GM12878 (cell line): ENCODE data around the gene DQX1. TPM values are rescaled to one million over a fixed set of nuclear protein-coding genes. Genes with fewer than 3 reads are reported as not detected.
A peak's percentile ranks its signal among the peaks of the same experiment; 100 is the strongest.

Experiments used
- ATAC-seq: fragments of 200-7000 bp; cut with Tn5 transposase; 3 replicates; pipeline ENCODE4 v1.9.1; 2020; ENCODE audit warnings: mild to moderate bottlenecking, moderate library complexity
- BruUV-seq: library from RNA; stranded (reverse); fragments of 400-500 nt; replicated peaks from 2 replicates; lab custom pipeline; 2021; lab: Mats Ljungman, UMichigan
- CTCF ChIA-PET: fragments of 300-600 bp; sonication (Branson Sonifier 250); formaldehyde crosslinking; extraction: SDS; loops from one replicate; lab custom pipeline; 2021; ENCODE audit warnings: inconsistent platforms; lab: Yijun Ruan, JAX
- POLR2A ChIA-PET: fragments of 350-600 bp; formaldehyde crosslinking; extraction: SDS; loops from one replicate; lab custom pipeline; 2021; ENCODE audit warnings: inconsistent platforms; lab: Charles Lee
- RAD21 ChIA-PET: fragments of 300-600 bp; sonication (Branson Sonifier 250); formaldehyde crosslinking; loops from one replicate; lab custom pipeline; 2023; ENCODE audit warnings: antibody characterized with exemption; ENCODE audit not compliant: unreplicated experiment; lab: Charles Lee
- SMC1A ChIA-PET: fragments of 300-600 bp; sonication (Branson Sonifier 250); formaldehyde crosslinking; loops from one replicate; lab custom pipeline; 2023; ENCODE audit not compliant: unreplicated experiment, uncharacterized antibody; lab: Charles Lee
- DNase-seq: peaks from one replicate; pipeline ENCODE4 v3.0.0-alpha.2; 2011; ENCODE audit warnings: low read depth, low spot score
- FAIRE-seq: peaks from 3 replicates; lab custom pipeline; 2011; peaks lifted over from hg19 to GRCh38; lab: Jason Lieb, UNC
- H2AFZ ChIP-seq: 2 replicates; pipeline ENCODE4 v1.6.0; 2011; ENCODE audit warnings: low read depth, low read length, control low read depth; ENCODE audit not compliant: control insufficient read depth
- H3K27ac ChIP-seq: 2 replicates; pipeline ENCODE4 v1.5.1; 2011; ENCODE audit warnings: control low read depth; ENCODE audit not compliant: control insufficient read depth, insufficient read depth
- H3K27me3 ChIP-seq, 2 experiments: replicated peaks in 1 of 2; 2 replicates each; pipeline versions ENCODE4 v1.6.0 to v1.6.1; 2011; ENCODE audit warnings: low read length in 1 of 2; ENCODE audit not compliant: control insufficient read depth in 2 of 2, insufficient read depth in 2 of 2
- H3K36me3 ChIP-seq, 2 experiments: 2 replicates each; pipeline ENCODE4 v1.5.1; 2011; ENCODE audit warnings: low read length in 1 of 2; ENCODE audit not compliant: control insufficient read depth in 2 of 2, insufficient read depth in 2 of 2
- H3K4me1 ChIP-seq: 2 replicates; pipeline ENCODE4 v1.6.1; 2011; ENCODE audit warnings: mild to moderate bottlenecking, low read length, moderate library complexity, mixed read lengths; ENCODE audit not compliant: control insufficient read depth, insufficient read depth
- H3K4me2 ChIP-seq: 2 replicates; pipeline ENCODE4 v1.6.0; 2011; ENCODE audit warnings: control low read depth; ENCODE audit not compliant: control insufficient read depth, insufficient read depth
- H3K4me3 ChIP-seq: fragments of 200-600 bp; sonication (generic); 2 replicates; pipeline ENCODE4 v1.5.1; 2016
- H3K79me2 ChIP-seq: 2 replicates; pipeline ENCODE4 v1.6.0; 2011; ENCODE audit warnings: low read length; ENCODE audit not compliant: control insufficient read depth, insufficient read depth
- H3K9ac ChIP-seq: 2 replicates; pipeline ENCODE4 v1.8.0; 2011; ENCODE audit warnings: low read length, control low read depth, mixed read lengths; ENCODE audit not compliant: control insufficient read depth, insufficient read depth
- H3K9me3 ChIP-seq: replicated peaks from 3 replicates; pipeline ENCODE4 v1.5.1; 2011; ENCODE audit warnings: mild to moderate bottlenecking, low read length; ENCODE audit not compliant: control insufficient read depth, insufficient read depth
- H4K20me1 ChIP-seq: 2 replicates; pipeline ENCODE4 v1.6.0; 2011; ENCODE audit not compliant: control insufficient read depth, insufficient read depth
- BCL11A ChIP-seq: IDR thresholded peaks from 2 replicates; pipeline ENCODE4 v1.6.1; 2011; ENCODE audit warnings: low read depth, low read length
- BRCA1 ChIP-seq: IDR thresholded peaks from 2 replicates; pipeline ENCODE4 v1.6.1; 2011; ENCODE audit warnings: low read depth, low read length, improper control_type of control experiment
- CHD4 ChIP-seq: fragments of 200-600 bp; sonication (generic); IDR thresholded peaks from 2 replicates; pipeline ENCODE4 v1.6.1; 2016; ENCODE audit warnings: mild to moderate bottlenecking
- FOS ChIP-seq: IDR thresholded peaks from 3 replicates; pipeline ENCODE4 v1.6.1; 2011; ENCODE audit warnings: borderline replicate concordance; ENCODE audit not compliant: insufficient read length; ENCODE audit errors: extremely low read depth
- HDGF ChIP-seq: fragments of 450-650 bp; IDR thresholded peaks from 2 replicates; pipeline ENCODE4 v1.6.1; 2016; ENCODE audit warnings: antibody characterized with exemption
- IRF4 ChIP-seq: IDR thresholded peaks from 2 replicates; pipeline ENCODE4 v1.6.1; 2011; ENCODE audit warnings: low read depth, low read length
- MEF2A ChIP-seq: IDR thresholded peaks from 2 replicates; pipeline ENCODE4 v1.6.1; 2011; ENCODE audit warnings: low read depth, mild to moderate bottlenecking, low read length, moderate library complexity; ENCODE audit not compliant: insufficient read depth
- MYB ChIP-seq: fragments of 150-350 bp; IDR thresholded peaks from 2 replicates; pipeline ENCODE4 v1.6.1; 2014; ENCODE audit warnings: mild to moderate bottlenecking, low read depth, low read length, borderline replicate concordance
- POLR2AphosphoS5 ChIP-seq: IDR thresholded peaks from 2 replicates; pipeline ENCODE4 v1.6.1; 2011; ENCODE audit warnings: mild to moderate bottlenecking, low read length, inconsistent platforms
- STAT1 ChIP-seq: fragments of 450-650 bp; conservative IDR thresholded peaks from 2 replicates; pipeline ENCODE4 v1.6.1; 2014; ENCODE audit warnings: antibody characterized with exemption, mild to moderate bottlenecking
- TAF1 ChIP-seq: IDR thresholded peaks from 2 replicates; pipeline ENCODE4 v1.6.1; 2011; ENCODE audit warnings: mild to moderate bottlenecking, low read depth, low read length, borderline replicate concordance
- YBX1 ChIP-seq: fragments of 450-650 bp; IDR thresholded peaks from 2 replicates; pipeline ENCODE4 v1.6.1; 2016; ENCODE audit warnings: antibody characterized with exemption
- ZNF207 ChIP-seq: fragments of 450-650 bp; IDR thresholded peaks from 2 replicates; pipeline ENCODE4 v1.6.1; 2014; ENCODE audit warnings: antibody characterized with exemption, mild to moderate bottlenecking, borderline replicate concordance
- WGBS: methylation state at CpG from one replicate; pipeline ENCODE4 v1.1.6; 2016; ENCODE audit warnings: low lambda C conversion rate; ENCODE audit not compliant: insufficient replicate concordance, insufficient coverage; ENCODE audit errors: missing lambda C conversion rate; 5-methylcytosine and 5-hydroxymethylcytosine counted together
- in situ Hi-C: fragments of 300-500 bp; cut with MboI; formaldehyde crosslinking; loops from 9 replicates; pipeline ENCODE4 v1.14.3; 2018; ENCODE audit warnings: mixed read lengths
- intact Hi-C: fragments of 100-400 bp; cut with micrococcal nuclease; formaldehyde crosslinking; loops from one replicate; pipeline ENCODE4 v1.14.2; 2022; ENCODE audit not compliant: unreplicated experiment
- polyA plus RNA-seq, 11 experiments: library from polyadenylated mRNA; depleted of rRNA in 4 of 11; unstranded in 6 of 11; stranded (reverse) in 5 of 11; fragments of >200 nt; fragmentation: Nextera tagmentation in 4 of 11; fragmentation: Illumina TruSeq in 1 of 11; extraction: Ambion mirVana in 4 of 11; extraction: Trizol in 1 of 11; gene quantifications; 1 replicate in 1 of 11; 2 replicates in 10 of 11; pipeline versions ENCODE4 v1.2.1 to v1.2.3, GENCODE V29; 2011 to 2016; ENCODE audit warnings: inconsistent platforms in 2 of 11, missing spikeins in 2 of 11, low read depth in 1 of 11
- total RNA-seq, 4 experiments: library from RNA; depleted of rRNA in 3 of 4; stranded (reverse); fragments of >200 nt in 3 of 4; fragmentation: Illumina TruSeq in 1 of 4; extraction: Trizol in 1 of 4; gene quantifications; 2 replicates each; pipeline versions ENCODE4 v1.2.1 to v1.2.3, GENCODE V29; 2013 to 2021
- TF ChIP-seq, protein P1 (sequence below): IDR thresholded peaks from 2 replicates; pipeline ENCODE4 v1.6.1; 2012; ENCODE audit warnings: mild to moderate bottlenecking, low read depth, low read length
- TF ChIP-seq, protein P2 (sequence below): fragments of 450-650 bp; IDR thresholded peaks from 2 replicates; pipeline ENCODE4 v1.6.1; 2017; ENCODE audit warnings: borderline replicate concordance
- TF ChIP-seq, protein P3 (sequence below): fragments of 450-650 bp; IDR thresholded peaks from 2 replicates; pipeline ENCODE4 v1.6.1; 2018; ENCODE audit warnings: mild to moderate bottlenecking, low read depth, moderate library complexity; ENCODE audit not compliant: partially characterized antibody

Gene DQX1
- total and polyA plus RNA-seq, 10 of the 15 experiments (the other 5 are each of a cell fraction or from before 2014, with no cell fraction given): 0.34 to 2.1 (median 0.86) TPM

DNA sequence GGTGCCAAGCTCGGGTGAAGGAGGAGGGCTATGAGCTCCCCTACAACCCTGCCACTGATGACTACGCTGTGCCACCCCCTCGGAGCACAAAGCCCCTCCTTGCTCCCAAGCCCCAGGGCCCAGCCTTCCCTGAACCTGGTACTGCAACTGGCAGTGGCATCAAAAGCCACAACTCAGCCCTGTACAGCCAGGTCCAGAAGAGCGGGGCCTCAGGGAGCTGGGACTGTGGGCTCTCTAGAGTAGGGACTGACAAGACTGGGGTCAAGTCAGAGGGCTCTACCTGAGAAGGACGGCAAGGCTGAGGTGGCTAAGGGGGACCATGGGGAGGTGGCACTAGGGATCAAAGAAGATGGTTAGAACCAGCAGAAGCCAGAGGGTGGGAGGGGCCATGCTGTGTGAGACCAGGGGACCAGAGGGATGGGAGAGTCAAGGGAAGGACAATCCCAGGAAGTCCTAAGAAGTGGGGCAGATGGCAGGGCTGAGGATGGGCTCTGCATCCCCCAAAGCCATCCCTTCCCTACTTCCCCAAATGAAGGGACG lies 30.9 kb upstream of the DQX1 start (continued):
- TF ChIP-seq STAT1: no peak
- no peak for TF ChIP-seq YBX1
- TF ChIP-seq, all 136 proteins: peak for 1

DNA sequence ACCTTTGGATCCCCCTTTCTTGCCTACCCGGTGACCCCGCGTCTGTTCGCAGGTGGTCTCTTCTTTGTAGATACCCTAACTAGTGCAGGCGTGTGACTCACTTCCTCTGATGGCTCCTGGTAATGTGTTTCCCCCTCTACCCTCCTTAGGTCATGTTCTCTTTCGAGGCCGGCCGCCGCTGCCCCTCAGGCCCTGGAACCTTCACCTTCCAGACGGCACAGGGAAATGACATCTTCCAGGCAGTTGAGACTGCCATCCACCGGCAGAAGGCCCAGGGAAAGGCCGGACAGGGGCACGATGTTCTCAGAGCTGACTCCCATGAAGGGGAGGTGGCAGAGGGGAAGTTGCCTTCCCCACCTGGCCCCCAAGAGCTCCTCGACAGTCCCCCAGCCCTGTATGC lies 30.1 kb upstream of the DQX1 start:
- H3K27me3 ChIP-seq: no peaks in the 10 kb centered on the region
- 91% methylated on average over 14 of the region's 14 CpGs for WGBS
- ChIA-PET SMC1A (interaction anchor here (0.9 to 4.8 kb wide), 6 partner anchors 10 to 31 kb away, joined by 3 to 42 read pairs (median 5); partner anchors contain the start of genes AUP1 and HTRA2), RAD21 (interaction anchor here (1.4 kb wide), 1 partner anchor 116 kb away, joined by 3 read pairs; no protein-coding TSS in a partner anchor), POLR2A (interaction anchor here (17.8 kb wide), 1 partner anchor 20 kb away, joined by 441 read pairs; no protein-coding TSS in a partner anchor), CTCF (interaction anchor here (1.8 to 8.5 kb wide), 3 partner anchors 11 to 30 kb away, joined by 3 to 115 read pairs (median 18); no protein-coding TSS in a partner anchor)
- H3K4me2 ChIP-seq: peak overlapping the region; percentile 91
- ATAC-seq: no peak
- no peak for FAIRE-seq
- no TSS peak for BruUV-seq
- peaks cover 1 to 11% of the 10 kb centered on the region in 2 experiments; a peak in 2 of 4 replicates for H3K36me3 ChIP-seq
- no peaks in the 10 kb centered on the region; the same call in 2 of the 3 replicates for H3K9me3 ChIP-seq
- H4K20me1 ChIP-seq: no peaks in the 10 kb centered on the region
- peaks cover 22% of the 10 kb centered on the region for H3K4me1 ChIP-seq
- peaks cover 56% of the 10 kb centered on the region for H3K79me2 ChIP-seq
- TF ChIP-seq HDGF: no peak
- no peak for TF ChIP-seq POLR2AphosphoS5
- no peak for TF ChIP-seq CHD4
- TF ChIP-seq MEF2A: no peak
- no peak for TF ChIP-seq IRF4
- TF ChIP-seq, protein P1, sequence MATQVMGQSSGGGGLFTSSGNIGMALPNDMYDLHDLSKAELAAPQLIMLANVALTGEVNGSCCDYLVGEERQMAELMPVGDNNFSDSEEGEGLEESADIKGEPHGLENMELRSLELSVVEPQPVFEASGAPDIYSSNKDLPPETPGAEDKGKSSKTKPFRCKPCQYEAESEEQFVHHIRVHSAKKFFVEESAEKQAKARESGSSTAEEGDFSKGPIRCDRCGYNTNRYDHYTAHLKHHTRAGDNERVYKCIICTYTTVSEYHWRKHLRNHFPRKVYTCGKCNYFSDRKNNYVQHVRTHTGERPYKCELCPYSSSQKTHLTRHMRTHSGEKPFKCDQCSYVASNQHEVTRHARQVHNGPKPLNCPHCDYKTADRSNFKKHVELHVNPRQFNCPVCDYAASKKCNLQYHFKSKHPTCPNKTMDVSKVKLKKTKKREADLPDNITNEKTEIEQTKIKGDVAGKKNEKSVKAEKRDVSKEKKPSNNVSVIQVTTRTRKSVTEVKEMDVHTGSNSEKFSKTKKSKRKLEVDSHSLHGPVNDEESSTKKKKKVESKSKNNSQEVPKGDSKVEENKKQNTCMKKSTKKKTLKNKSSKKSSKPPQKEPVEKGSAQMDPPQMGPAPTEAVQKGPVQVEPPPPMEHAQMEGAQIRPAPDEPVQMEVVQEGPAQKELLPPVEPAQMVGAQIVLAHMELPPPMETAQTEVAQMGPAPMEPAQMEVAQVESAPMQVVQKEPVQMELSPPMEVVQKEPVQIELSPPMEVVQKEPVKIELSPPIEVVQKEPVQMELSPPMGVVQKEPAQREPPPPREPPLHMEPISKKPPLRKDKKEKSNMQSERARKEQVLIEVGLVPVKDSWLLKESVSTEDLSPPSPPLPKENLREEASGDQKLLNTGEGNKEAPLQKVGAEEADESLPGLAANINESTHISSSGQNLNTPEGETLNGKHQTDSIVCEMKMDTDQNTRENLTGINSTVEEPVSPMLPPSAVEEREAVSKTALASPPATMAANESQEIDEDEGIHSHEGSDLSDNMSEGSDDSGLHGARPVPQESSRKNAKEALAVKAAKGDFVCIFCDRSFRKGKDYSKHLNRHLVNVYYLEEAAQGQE: no peak
- TF ChIP-seq, protein P2, sequence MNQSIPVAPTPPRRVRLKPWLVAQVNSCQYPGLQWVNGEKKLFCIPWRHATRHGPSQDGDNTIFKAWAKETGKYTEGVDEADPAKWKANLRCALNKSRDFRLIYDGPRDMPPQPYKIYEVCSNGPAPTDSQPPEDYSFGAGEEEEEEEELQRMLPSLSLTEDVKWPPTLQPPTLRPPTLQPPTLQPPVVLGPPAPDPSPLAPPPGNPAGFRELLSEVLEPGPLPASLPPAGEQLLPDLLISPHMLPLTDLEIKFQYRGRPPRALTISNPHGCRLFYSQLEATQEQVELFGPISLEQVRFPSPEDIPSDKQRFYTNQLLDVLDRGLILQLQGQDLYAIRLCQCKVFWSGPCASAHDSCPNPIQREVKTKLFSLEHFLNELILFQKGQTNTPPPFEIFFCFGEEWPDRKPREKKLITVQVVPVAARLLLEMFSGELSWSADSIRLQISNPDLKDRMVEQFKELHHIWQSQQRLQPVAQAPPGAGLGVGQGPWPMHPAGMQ: no peak
- TF ChIP-seq BCL11A: no peak
- TF ChIP-seq TAF1: no peak
- no peak for TF ChIP-seq ZNF207
- TF ChIP-seq FOS: no peak
- TF ChIP-seq, protein P3, sequence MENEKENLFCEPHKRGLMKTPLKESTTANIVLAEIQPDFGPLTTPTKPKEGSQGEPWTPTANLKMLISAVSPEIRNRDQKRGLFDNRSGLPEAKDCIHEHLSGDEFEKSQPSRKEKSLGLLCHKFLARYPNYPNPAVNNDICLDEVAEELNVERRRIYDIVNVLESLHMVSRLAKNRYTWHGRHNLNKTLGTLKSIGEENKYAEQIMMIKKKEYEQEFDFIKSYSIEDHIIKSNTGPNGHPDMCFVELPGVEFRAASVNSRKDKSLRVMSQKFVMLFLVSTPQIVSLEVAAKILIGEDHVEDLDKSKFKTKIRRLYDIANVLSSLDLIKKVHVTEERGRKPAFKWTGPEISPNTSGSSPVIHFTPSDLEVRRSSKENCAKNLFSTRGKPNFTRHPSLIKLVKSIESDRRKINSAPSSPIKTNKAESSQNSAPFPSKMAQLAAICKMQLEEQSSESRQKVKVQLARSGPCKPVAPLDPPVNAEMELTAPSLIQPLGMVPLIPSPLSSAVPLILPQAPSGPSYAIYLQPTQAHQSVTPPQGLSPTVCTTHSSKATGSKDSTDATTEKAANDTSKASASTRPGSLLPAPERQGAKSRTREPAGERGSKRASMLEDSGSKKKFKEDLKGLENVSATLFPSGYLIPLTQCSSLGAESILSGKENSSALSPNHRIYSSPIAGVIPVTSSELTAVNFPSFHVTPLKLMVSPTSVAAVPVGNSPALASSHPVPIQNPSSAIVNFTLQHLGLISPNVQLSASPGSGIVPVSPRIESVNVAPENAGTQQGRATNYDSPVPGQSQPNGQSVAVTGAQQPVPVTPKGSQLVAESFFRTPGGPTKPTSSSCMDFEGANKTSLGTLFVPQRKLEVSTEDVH: no peak
- TF ChIP-seq BRCA1: no peak
- no peak for TF ChIP-seq MYB
- H3K27ac ChIP-seq: peak overlapping the region; percentile 93; the same call in 1 of the 2 replicates
- peak overlapping the region; percentile 95 for H3K4me3 ChIP-seq
- in situ Hi-C loops: no loop called here
- H2AFZ ChIP-seq: no peak overlapping the region
- peak overlapping the region; percentile 96; the same call in 1 of the 2 replicates for H3K9ac ChIP-seq
- no peak for DNase-seq
- intact Hi-C loops: no loop called here
